HG03135 (cell line): ENCODE measurements around the gene B3GNT9.

Experiments used
- ATAC-seq: cut with Tn5 transposase; IDR thresholded peaks from one replicate; pipeline ENCODE4 v1.9.1; 2021; ENCODE audit warnings: mild to moderate bottlenecking, moderate library complexity; ENCODE audit not compliant: unreplicated experiment

Gene B3GNT9, protein sequence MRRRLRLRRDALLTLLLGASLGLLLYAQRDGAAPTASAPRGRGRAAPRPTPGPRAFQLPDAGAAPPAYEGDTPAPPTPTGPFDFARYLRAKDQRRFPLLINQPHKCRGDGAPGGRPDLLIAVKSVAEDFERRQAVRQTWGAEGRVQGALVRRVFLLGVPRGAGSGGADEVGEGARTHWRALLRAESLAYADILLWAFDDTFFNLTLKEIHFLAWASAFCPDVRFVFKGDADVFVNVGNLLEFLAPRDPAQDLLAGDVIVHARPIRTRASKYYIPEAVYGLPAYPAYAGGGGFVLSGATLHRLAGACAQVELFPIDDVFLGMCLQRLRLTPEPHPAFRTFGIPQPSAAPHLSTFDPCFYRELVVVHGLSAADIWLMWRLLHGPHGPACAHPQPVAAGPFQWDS

DNA sequence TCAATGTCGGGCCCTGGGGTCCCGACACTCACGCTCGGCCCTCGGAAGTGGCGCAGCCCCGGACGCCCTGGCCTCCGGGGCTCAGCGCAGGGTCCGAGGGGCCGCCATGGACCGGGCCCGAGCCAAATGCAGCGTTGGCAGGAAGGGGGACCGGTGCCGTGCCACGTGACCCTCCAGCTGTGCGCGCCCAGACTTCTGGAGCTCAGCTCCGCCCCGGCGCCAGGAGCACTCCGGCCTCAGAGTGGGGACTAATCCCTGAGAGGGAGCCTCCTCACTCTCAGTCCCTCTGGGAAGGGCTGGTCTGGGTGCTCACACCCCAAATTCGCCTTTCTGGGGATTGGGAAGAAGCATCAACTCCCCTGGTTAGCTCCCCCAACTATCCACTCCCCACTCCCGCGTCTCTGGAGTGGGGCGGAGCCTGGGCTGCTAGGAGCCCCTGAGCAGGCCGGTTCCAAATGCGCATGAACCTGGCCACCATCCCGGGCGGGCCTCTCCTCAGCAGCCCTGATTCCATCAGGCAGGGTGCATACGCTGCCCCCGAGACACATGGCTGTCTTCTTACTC, at the start of gene B3GNT9:
Gene B3GNT9, minus strand, starts transcription at position 166 of the 564 bp plus-strand sequence. CDS start 513 bp downstream, outside the sequence.
- peak; percentile 48 for ATAC-seq

DNA sequence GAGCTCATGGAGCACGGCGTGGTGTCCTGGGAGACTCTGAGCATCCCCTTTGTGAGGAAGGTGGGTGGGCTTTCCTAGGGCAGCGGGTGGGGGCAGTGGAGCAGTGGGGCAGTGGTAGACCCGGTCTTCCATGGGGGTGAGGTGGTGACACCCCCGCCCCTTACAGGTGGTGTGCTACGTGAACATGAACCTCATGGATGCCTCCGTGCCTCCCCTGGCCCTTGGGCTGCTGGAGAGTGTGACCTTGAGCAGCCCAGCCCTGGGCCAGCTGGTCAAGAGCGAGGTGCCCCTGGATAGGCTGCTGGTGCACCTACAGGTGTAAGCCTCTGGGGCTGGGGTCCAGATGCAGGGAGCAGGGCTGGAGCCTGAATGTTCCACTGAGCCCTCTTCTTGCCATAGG, 49.7 kb upstream of the B3GNT9 start:
- ATAC-seq = no peak

- no peak for ATAC-seq
These were observed 49.0 kb upstream of the B3GNT9 start for GRCh38 chr16:67199808-67200198.

DNA sequence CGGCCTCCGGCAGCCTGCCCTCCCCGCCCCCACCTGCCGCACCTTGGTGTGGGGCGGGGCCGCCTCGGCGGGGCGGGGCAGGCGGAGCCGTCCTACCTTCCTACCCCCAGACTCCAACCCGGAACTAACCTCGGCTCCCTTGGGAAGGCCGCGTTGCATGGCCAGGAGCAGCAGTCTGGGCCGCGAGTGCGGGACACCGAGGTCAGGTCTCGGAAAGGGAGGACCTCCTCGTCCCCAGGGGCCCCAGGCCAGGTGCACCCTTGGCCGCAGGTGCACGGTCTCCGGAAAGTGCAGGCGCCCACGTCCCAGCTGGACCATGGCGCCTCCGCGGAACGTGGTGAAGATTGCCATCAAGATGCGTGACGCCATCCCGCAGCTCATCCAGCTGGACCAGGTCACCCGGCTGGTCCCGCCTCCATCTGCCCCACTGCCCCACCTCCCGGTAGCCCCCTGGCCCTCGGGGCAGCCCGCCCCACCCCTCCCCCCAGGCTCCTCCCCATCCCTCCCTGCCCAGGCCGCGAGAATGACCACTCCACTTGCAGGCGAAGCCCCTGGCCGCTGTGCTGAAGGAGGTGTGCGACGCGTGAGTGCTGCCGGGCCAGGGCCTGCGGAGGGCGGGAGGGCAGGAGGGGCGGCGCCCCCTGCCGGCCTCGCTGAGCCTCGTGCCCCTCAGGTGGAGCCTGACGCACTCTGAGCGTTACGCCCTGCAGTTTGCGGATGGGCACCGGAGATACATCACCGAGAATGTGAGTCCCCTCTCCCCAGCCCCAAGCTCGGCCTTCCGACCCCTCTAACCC, 48.4 kb upstream of the B3GNT9 start, which contains the start of gene ELMO3:
Gene ELMO3, plus strand, starts transcription at position 121 of the 797 bp plus-strand sequence. Its CDS starts 196 bp downstream, at position 317.
- ATAC-seq = no peak

GRCh38 chr16:67198238-67198734, 47.5 kb upstream of the B3GNT9 start:
- no peak for ATAC-seq

- no peak for ATAC-seq
These were observed 46.9 kb upstream of the B3GNT9 start for GRCh38 chr16:67197704-67198103.

GRCh38 chr16:67196881-67197280, 46.1 kb upstream of the B3GNT9 start:
- no peak for ATAC-seq

DNA sequence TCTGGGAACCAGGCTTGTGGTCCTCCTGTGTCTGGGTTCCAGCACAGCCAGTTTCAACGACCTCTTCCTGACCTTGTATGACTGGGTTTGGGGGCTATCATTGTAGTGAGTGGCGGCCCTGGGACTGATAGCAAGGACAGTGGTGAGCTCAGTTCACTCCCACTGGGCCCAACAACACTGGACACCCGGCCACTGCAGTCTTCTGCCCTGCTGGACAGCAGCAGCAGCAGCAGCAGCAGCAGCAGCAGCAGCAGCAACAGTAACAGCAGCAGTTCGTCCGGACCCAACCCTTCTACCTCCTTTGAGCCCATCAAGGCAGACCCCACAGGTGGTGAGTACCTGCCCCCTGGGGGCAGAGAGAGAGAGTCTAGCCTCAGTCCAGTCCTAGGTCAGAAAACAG, 44.9 kb upstream of the B3GNT9 start:
- ATAC-seq = no peak

DNA sequence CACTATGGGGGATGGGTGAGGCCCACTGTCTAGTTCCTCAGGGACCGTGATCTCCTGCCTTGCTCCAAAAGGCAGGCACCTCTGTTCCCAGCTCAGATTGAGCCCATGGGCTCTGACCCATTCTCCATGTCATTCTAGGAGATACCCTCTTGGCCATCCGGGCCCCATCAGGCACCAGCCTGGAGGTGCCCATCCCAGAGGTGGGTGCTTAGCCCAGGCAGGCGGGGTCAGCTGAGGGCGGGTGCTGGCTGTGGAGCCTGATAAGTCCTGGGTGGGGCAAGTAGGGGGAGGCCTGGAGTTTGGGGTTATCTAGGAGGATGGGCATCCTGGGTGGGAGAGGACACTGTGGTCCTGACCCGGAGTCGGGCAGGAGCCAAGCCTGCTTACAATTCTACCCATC, 43.5 kb upstream of the B3GNT9 start:
- no peak for ATAC-seq

GRCh38 chr16:67193536-67193935, 42.7 kb upstream of the B3GNT9 start:
- ATAC-seq = no peak

DNA sequence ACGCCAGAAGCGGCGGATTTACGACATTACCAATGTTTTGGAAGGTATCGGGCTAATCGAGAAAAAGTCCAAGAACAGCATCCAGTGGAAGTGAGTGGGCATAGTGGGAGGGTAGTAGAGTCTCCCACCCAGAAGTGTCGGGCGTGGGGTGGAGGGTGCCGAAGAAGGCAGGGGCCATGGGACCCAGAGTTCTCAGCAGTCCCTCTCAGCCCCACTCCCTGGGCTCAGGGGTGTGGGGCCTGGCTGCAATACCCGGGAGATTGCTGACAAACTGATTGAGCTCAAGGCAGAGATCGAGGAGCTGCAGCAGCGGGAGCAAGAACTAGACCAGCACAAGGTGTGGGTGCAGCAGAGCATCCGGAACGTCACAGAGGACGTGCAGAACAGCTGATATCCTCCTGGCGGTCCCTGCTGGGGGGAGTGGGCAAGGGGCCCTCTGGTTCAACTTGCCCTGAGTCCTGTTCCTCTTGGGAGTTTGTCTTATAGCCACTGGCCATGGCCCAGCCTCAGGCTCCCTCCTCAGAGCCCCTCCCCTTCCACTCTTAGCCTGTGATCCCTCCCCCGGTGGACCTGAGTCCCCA, 42.1 kb upstream of the B3GNT9 start:
- peak; percentile 2 for ATAC-seq

DNA sequence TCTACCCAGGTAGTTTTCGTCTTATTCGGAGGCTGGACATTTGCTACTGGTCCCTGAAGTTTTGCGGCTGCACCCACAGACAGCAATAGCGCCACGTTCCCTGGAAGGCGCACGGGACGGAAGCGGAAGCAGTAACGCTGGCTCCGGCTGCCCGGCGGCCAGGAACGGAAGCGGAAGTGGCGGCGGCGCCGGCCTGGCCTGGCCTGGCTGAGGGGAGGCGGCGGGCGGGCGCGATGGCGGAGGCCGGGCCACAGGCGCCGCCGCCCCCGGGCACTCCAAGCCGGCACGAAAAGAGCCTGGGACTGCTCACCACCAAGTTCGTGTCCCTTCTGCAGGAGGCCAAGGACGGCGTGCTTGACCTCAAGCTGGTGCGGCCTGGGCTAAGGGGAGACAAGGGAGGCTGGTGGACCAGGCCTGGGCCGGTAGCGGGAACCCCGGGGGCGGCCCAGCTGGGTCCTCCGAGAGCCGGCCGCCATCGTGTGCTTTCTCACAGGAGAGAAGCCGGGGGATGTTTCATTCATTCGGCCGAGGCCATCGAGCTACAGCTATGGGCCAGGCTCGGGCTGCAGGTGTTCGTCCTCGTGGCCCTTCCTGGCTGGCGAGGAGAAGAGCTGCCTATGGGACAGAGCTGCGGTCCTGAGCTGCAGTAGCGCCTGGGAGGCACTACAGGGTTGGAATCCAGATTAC, 41.3 kb upstream of the B3GNT9 start, which contains the start of gene E2F4:
Gene E2F4, plus strand, starts transcription at position 161 of the 687 bp plus-strand sequence. Its CDS starts 73 bp downstream, at position 234.
- peak; percentile 87 for ATAC-seq

DNA sequence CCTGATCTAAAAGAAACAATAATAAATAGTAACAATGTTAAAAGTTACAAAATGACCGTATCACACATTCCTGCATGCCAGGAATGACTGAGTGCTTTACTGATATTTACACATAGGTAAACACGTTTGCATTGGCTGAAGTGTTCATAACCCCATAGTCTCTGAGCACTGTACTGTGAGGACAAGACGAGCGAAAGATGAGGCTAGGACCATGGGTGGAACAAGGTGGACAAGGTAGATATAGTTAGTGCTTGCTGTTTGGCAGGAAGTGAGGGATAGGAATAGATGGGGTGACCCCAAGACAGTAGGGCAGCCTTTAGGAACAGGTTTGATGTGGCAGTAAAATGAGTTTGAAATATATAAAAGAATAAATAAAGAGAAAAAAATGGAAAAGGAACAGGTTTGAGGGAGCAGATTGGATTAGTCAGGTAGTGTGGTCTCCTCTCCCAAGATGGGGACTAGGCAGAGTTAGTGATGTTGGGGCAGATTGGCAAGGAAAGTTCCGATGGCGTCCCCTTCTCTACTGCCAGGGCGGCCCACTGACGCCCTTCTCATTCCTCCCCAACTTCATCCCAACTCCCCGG, 40.7 kb upstream of the B3GNT9 start:
- no peak for ATAC-seq

DNA sequence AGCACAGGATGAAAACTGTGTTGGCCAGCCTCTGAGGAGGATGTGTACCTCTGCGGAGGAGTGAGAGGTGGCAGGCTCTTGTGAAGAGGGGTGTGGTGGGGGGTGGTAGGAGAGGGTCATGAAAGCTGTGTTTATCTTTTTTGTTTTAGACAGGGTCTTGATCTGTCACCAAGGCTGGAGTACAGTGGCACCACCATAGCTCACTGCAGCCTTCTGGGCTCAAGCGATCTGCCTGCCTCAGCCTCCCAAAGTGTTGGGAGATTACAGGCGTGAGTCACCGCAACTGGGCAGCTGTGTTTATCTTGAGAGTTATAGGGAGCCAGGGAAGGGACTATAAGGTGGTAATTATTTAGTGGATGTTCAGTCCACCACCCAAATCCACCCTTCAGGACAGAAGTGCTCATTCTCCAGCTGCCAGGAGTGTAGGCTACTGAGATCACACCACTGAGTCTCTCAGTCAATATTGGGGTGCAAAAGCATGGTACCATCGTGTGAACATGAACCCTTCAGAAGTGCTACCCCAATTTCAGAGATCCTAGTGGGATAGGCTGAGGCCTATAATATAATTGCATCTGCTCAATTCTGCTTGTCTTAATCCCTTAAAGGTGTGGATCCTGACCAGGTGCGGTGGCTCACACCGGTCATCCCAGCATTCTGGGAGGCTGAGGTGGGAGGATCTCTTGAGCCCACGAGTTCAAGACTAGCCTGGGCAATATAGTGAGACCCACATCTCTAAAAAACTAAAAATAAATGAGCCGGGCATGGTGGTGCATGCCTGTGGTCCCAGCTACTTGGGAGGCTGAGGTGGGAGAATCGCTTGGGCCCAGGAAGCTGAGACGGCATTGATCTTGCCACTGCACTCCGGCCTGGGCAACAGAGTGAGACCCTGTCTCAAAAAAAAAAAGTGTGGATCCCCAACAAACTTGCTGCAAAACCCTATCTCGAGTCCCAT, 39.9 kb upstream of the B3GNT9 start:
- ATAC-seq = no peak

- ATAC-seq = no peak
These were observed 39.2 kb upstream of the B3GNT9 start, which contains the start of gene EXOC3L1 for GRCh38 chr16:67190041-67190440. TSS of gene EXOC3L1 (minus strand) at chr16:67190136. CDS start at chr16:67189676, 460 bp downstream.

DNA sequence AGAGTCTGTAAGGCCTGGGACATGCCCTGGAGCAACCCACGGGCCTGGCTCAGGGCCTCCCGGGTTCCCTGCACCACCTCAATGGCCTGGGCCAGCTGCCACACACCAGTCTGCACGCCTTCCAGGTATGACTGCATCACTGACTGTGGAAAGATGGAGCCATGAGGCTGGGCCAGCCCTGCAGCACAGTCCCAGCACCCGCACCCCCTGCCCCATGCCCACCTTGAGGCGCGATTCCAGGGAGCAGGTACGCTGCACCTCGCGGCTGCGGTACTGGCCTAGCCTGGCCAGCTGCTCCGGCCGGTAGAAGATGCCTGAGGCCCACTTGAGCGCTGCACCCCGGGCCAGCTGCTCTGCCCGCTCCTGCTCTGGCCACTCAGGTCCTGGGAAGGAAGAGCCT, 38.0 kb upstream of the B3GNT9 start:
- ATAC-seq = no peak

- ATAC-seq = no peak
These were observed 37.5 kb upstream of the B3GNT9 start for GRCh38 chr16:67188323-67188722.

- no peak for ATAC-seq
These were observed 36.5 kb upstream of the B3GNT9 start for GRCh38 chr16:67187175-67187890.
